NCI-H1436 (cell line): Measurements from ENCODE around the gene DCHS2.

Experiments used
- DNase-seq: peaks from one replicate; lab custom pipeline; 2025; lab: John Stamatoyannopoulos, UW

The DCHS2 gene

GRCh38 chr4:154450966-154451365 lies 40.6 kb downstream of the DCHS2 start:
- DNase-seq = no peak

GRCh38 chr4:154444958-154445357 lies 46.6 kb downstream of the DCHS2 start:
- DNase-seq = no peak

- DNase-seq = no peak
Measured at GRCh38 chr4:154441982-154442381, 49.6 kb downstream of the DCHS2 start.

GRCh38 chr4:154441124-154441523 lies 50.5 kb downstream of the DCHS2 start:
- no peak for DNase-seq

- no peak for DNase-seq
Measured at GRCh38 chr4:154439224-154439623, 52.4 kb downstream of the DCHS2 start.

- no peak for DNase-seq
Measured at GRCh38 chr4:154435895-154436294, 55.7 kb downstream of the DCHS2 start.

- no peak for DNase-seq
Measured at GRCh38 chr4:154433543-154433942, 58.1 kb downstream of the DCHS2 start.

- DNase-seq = no peak
Measured at GRCh38 chr4:154429176-154429575, 62.4 kb downstream of the DCHS2 start.

- no peak for DNase-seq
Measured at GRCh38 chr4:154427149-154427548, 64.5 kb downstream of the DCHS2 start.

GRCh38 chr4:154425514-154425913 lies 66.1 kb downstream of the DCHS2 start:
- DNase-seq = no peak

- DNase-seq = no peak
Measured at GRCh38 chr4:154424810-154425484, 66.7 kb downstream of the DCHS2 start.

GRCh38 chr4:154422152-154422551 lies 69.4 kb downstream of the DCHS2 start:
- DNase-seq = no peak

- no peak for DNase-seq
Measured at GRCh38 chr4:154421618-154422017, 70.0 kb downstream of the DCHS2 start.

- no peak for DNase-seq
Measured at GRCh38 chr4:154417373-154417673, 74.3 kb downstream of the DCHS2 start.

GRCh38 chr4:154416190-154416547 lies 75.4 kb downstream of the DCHS2 start:
- no peak for DNase-seq

- DNase-seq = no peak
Measured at GRCh38 chr4:154415313-154415712, 76.3 kb downstream of the DCHS2 start.

GRCh38 chr4:154414796-154415195 lies 76.8 kb downstream of the DCHS2 start:
- no peak for DNase-seq

GRCh38 chr4:154414371-154414770 lies 77.2 kb downstream of the DCHS2 start:
- no peak for DNase-seq

GRCh38 chr4:154407443-154407842 lies 84.2 kb downstream of the DCHS2 start:
- no peak for DNase-seq

GRCh38 chr4:154406018-154406795 lies 85.4 kb downstream of the DCHS2 start:
- DNase-seq = no peak

- DNase-seq = no peak
Measured at GRCh38 chr4:154399259-154399974, 92.2 kb downstream of the DCHS2 start.

- DNase-seq = no peak
Measured at GRCh38 chr4:154390324-154390723, 101.3 kb downstream of the DCHS2 start.

GRCh38 chr4:154389148-154389547 lies 102.5 kb downstream of the DCHS2 start:
- no peak for DNase-seq
